Hepatocyte (in vitro differentiated cells): ENCODE measurements around the gene EFNA4.

Experiments
- CTCF ChIP-seq: fragments of 200-600 bp; sonication (generic); IDR thresholded peaks from 2 replicates; pipeline ENCODE4 v1.5.1; 2016; ENCODE audit warnings: antibody characterized with exemption, mild to moderate bottlenecking; ENCODE audit not compliant: poor library complexity
- EZH2 ChIP-seq: fragments of 200-600 bp; sonication (generic); IDR thresholded peaks from 2 replicates; pipeline ENCODE4 v1.6.1; 2016; ENCODE audit warnings: antibody characterized with exemption, mild to moderate bottlenecking, borderline replicate concordance

GRCh38 chr1:155022927-155023236, 40.7 kb upstream of the EFNA4 start:
- TF ChIP-seq EZH2 (no peak), CTCF (no peak)
